HEK293 (cell line): ENCODE results near the gene TOX4.

Experiments
- BCL11B ChIP-seq: fragments of 450-650 bp; formaldehyde crosslinking; IDR thresholded peaks from 2 replicates; pipeline ENCODE4 v1.5.1; 2016; ENCODE audit warnings: low read depth, missing biosample characterization, missing genetic modification characterization
- EGR2 ChIP-seq: fragments of 450-650 bp; formaldehyde crosslinking; IDR thresholded peaks from 2 replicates; pipeline ENCODE4 v1.5.1; 2016; ENCODE audit warnings: low read depth, missing biosample characterization, missing genetic modification characterization
- HOXD13 ChIP-seq: sonication (generic); formaldehyde crosslinking; IDR thresholded peaks from 2 replicates; pipeline ENCODE4 v1.8.0; 2022; ENCODE audit warnings: missing genetic modification reagents, borderline replicate concordance
- KLF1 ChIP-seq: fragments of 450-650 bp; formaldehyde crosslinking; IDR thresholded peaks from 2 replicates; pipeline ENCODE4 v1.5.1; 2016; ENCODE audit warnings: missing biosample characterization, missing genetic modification characterization
- KLF10 ChIP-seq: fragments of 450-650 bp; IDR thresholded peaks from 2 replicates; pipeline ENCODE4 v1.5.1; 2018; ENCODE audit warnings: missing biosample characterization, mild to moderate bottlenecking, missing genetic modification characterization
- KLF7 ChIP-seq: fragments of 450-650 bp; formaldehyde crosslinking; IDR thresholded peaks from 2 replicates; pipeline ENCODE4 v1.5.1; 2016; ENCODE audit warnings: missing biosample characterization, missing genetic modification characterization, borderline replicate concordance
- OVOL3 ChIP-seq: fragments of 450-650 bp; formaldehyde crosslinking; IDR thresholded peaks from 2 replicates; pipeline ENCODE4 v1.5.1; 2016; ENCODE audit warnings: missing biosample characterization, missing genetic modification characterization
- PATZ1 ChIP-seq: fragments of 450-650 bp; formaldehyde crosslinking; IDR thresholded peaks from 2 replicates; pipeline ENCODE4 v1.5.1; 2016; ENCODE audit warnings: missing biosample characterization, missing genetic modification characterization
- PRDM10 ChIP-seq: fragments of 450-650 bp; formaldehyde crosslinking; IDR thresholded peaks from 2 replicates; pipeline ENCODE4 v1.5.1; 2016; ENCODE audit warnings: missing biosample characterization, missing genetic modification characterization
- REPIN1 ChIP-seq: fragments of 450-650 bp; formaldehyde crosslinking; IDR thresholded peaks from 2 replicates; pipeline ENCODE4 v1.5.1; 2017; ENCODE audit warnings: missing biosample characterization, missing genetic modification characterization, low read depth
- YY1 ChIP-seq: fragments of 450-650 bp; formaldehyde crosslinking; IDR thresholded peaks from 2 replicates; pipeline ENCODE4 v1.5.1; 2018; ENCODE audit warnings: missing biosample characterization, missing genetic modification characterization
- ZBTB10 ChIP-seq: fragments of 450-650 bp; formaldehyde crosslinking; IDR thresholded peaks from 2 replicates; pipeline ENCODE4 v1.5.1; 2016; ENCODE audit warnings: missing biosample characterization, missing genetic modification characterization
- ZBTB44 ChIP-seq: fragments of 450-650 bp; IDR thresholded peaks from 2 replicates; pipeline ENCODE4 v1.5.1; 2018; ENCODE audit warnings: missing biosample characterization, mild to moderate bottlenecking, missing genetic modification characterization
- ZBTB6 ChIP-seq: fragments of 450-650 bp; formaldehyde crosslinking; IDR thresholded peaks from 2 replicates; pipeline ENCODE4 v1.5.1; 2017; ENCODE audit warnings: missing biosample characterization, missing genetic modification characterization
- ZEB2 ChIP-seq: fragments of 450-650 bp; formaldehyde crosslinking; IDR thresholded peaks from 2 replicates; pipeline ENCODE4 v1.5.1; 2016; ENCODE audit warnings: missing biosample characterization, missing genetic modification characterization
- ZFHX2 ChIP-seq: fragments of 450-650 bp; formaldehyde crosslinking; conservative IDR thresholded peaks from 2 replicates; pipeline ENCODE4 v1.5.1; 2016; ENCODE audit warnings: missing biosample characterization, missing genetic modification characterization
- ZNF239 ChIP-seq: fragments of 450-650 bp; formaldehyde crosslinking; IDR thresholded peaks from 2 replicates; pipeline ENCODE4 v1.5.1; 2016; ENCODE audit warnings: missing biosample characterization, missing genetic modification characterization
- ZNF24 ChIP-seq: fragments of 450-650 bp; formaldehyde crosslinking; IDR thresholded peaks from 2 replicates; pipeline ENCODE4 v1.5.1; 2016; ENCODE audit warnings: missing biosample characterization, missing genetic modification characterization
- ZNF341 ChIP-seq: fragments of 450-650 bp; formaldehyde crosslinking; IDR thresholded peaks from 2 replicates; pipeline ENCODE4; 2016; ENCODE audit warnings: low read depth, missing biosample characterization, missing genetic modification characterization
- ZNF37A ChIP-seq: fragments of 450-650 bp; IDR thresholded peaks from 2 replicates; pipeline ENCODE4 v1.5.1; 2018; ENCODE audit warnings: missing biosample characterization, missing genetic modification characterization
- ZNF518A ChIP-seq: fragments of 450-650 bp; formaldehyde crosslinking; conservative IDR thresholded peaks from 2 replicates; pipeline ENCODE4 v1.5.1; 2016; ENCODE audit warnings: low read depth, missing biosample characterization, missing genetic modification characterization
- ZNF626 ChIP-seq: fragments of 450-650 bp; sonication (Bioruptor Pico); formaldehyde crosslinking; IDR thresholded peaks from 2 replicates; pipeline ENCODE4 v1.5.1; 2018; ENCODE audit warnings: missing biosample characterization, missing genetic modification characterization, inconsistent platforms

TOX4 gene

GRCh38 chr14:21437063-21437901 is 39.7 kb upstream of the TOX4 start (continued):
- TF ChIP-seq KLF7 (tag by site-specific recombination) (peak; percentile 67; the same call in 1 of the 2 replicates), HOXD13 (CRISPR knock-in tag) (no peak), ZNF341 (tag by site-specific recombination) (peak; percentile 42), EGR2 (peak; percentile 72), OVOL3 (tag by site-specific recombination) (0 out of 2 replicates have a peak, but pooled peaks have one; percentile 14), ZFHX2 (peak; percentile 73), YY1 (tag by site-specific recombination) (no peak), PRDM10 (tag by site-specific recombination) (peak; percentile 99), KLF1 (tag by site-specific recombination) (peak; percentile 76), BCL11B (no peak), ZNF518A (peak; percentile 34; the same call in 1 of the 2 replicates), PATZ1 (tag by site-specific recombination) (peak; percentile 98), ZBTB44 (tag by site-specific recombination) (no peak), ZNF239 (tag by site-specific recombination) (no peak), ZBTB10 (tag by site-specific recombination) (peak; percentile 95), KLF10 (tag by site-specific recombination) (0 out of 2 replicates have a peak, but pooled peaks have one; percentile 37), ZNF626 (tag by site-specific recombination) (no peak), ZNF37A (tag by site-specific recombination) (no peak), ZBTB6 (tag by site-specific recombination) (no peak), REPIN1 (tag by site-specific recombination) (no peak), ZEB2 (peak; percentile 47; the same call in 1 of the 2 replicates), ZNF24 (tag by site-specific recombination) (peak; percentile 86)
